HCT116 (cell line): Measurements from ENCODE around the gene DMRT3. TPM values are rescaled to one million over a fixed set of nuclear protein-coding genes. Genes with fewer than 3 reads are reported as not detected.

Experiments used
- ATAC-seq: fragments of 200-7000 bp; cut with Tn5 transposase; 2 replicates; pipeline ENCODE4 v1.9.1; 2020; ENCODE audit warnings: mild to moderate bottlenecking, moderate library complexity
- BruUV-seq: library from RNA; stranded (reverse); fragments of 400-500 nt; replicated peaks from 2 replicates; lab custom pipeline; 2021; lab: Mats Ljungman, UMichigan
- CTCF ChIA-PET: fragments of 300-600 bp; sonication (Branson Sonifier 250); formaldehyde crosslinking; loops from one replicate; lab custom pipeline; 2021; ENCODE audit warnings: antibody characterized with exemption; lab: Charles Lee
- POLR2A ChIA-PET: fragments of 300-600, 350-600 bp; sonication (Branson Sonifier 250); formaldehyde crosslinking; loops from one replicate; lab custom pipeline; 2021; ENCODE audit warnings: antibody characterized with exemption; lab: Charles Lee
- RAD21 ChIA-PET, 2 experiments: fragments of 300-600 bp; sonication (Branson Sonifier 250); formaldehyde crosslinking; loops; one replicate each; lab custom pipeline; 2023; ENCODE audit warnings: low total read pairs in 2 of 2; ENCODE audit not compliant: uncharacterized antibody in 2 of 2, unreplicated experiment in 2 of 2, low non-redundant PET in 1 of 2; lab: Charles Lee
- DNase-seq: peaks from one replicate; pipeline ENCODE4 v3.0.0-alpha.2; 2010; ENCODE audit warnings: low read depth, low spot score
- H2AFZ ChIP-seq: fragments of 200-600 bp; shearing (Covaris generic), sonication (generic); 2 replicates; pipeline ENCODE4 v1.6.1; 2017; ENCODE audit warnings: low read depth, mixed run types, mixed read lengths, antibody characterized with exemption, low read length; ENCODE audit not compliant: poor library complexity, severe bottlenecking
- H3K27ac ChIP-seq: 2 replicates; pipeline ENCODE4 v1.5.1; 2012; ENCODE audit warnings: low read depth, low read length
- H3K27me3 ChIP-seq: fragments of 200-600 bp; sonication (generic); 2 replicates; pipeline ENCODE4 v1.6.1; 2016; ENCODE audit warnings: mixed run types, low read length, mixed read lengths; ENCODE audit not compliant: insufficient read depth
- H3K36me3 ChIP-seq, 2 experiments: fragments of 200-500 bp in 1 of 2; fragments of 200-600 bp in 1 of 2; sonication (Bioruptor generic) in 1 of 2; sonication (generic) in 1 of 2; 2 replicates each; pipeline versions ENCODE4 v1.5.1 to v1.6.1; 2014 to 2016; ENCODE audit warnings: low read length in 2 of 2, inconsistent platforms in 1 of 2, mixed read lengths in 1 of 2, mixed run types in 1 of 2; ENCODE audit not compliant: insufficient read depth in 2 of 2, control insufficient read depth in 1 of 2
- H3K4me1 ChIP-seq, 2 experiments: fragments of 200-600 bp in 1 of 2; sonication (generic) in 1 of 2; 2 replicates each; pipeline versions ENCODE4 v1.5.1 to v1.6.1; 2012 to 2017; ENCODE audit warnings: low read length in 2 of 2, inconsistent platforms in 1 of 2, mild to moderate bottlenecking in 1 of 2, mixed read lengths in 1 of 2, mixed run types in 1 of 2, moderate library complexity in 1 of 2; ENCODE audit not compliant: insufficient read depth in 2 of 2, control insufficient read depth in 1 of 2
- H3K4me2 ChIP-seq: fragments of 200-600 bp; sonication (generic); 2 replicates; pipeline ENCODE4 v1.6.1; 2017; ENCODE audit warnings: mixed run types, low read length, mixed read lengths
- H3K4me3 ChIP-seq, 2 experiments: fragments of 200-600 bp in 1 of 2; sonication (generic) in 1 of 2; replicated peaks in 1 of 2; 2 replicates each; pipeline ENCODE4 v1.5.1; 2011 to 2016; ENCODE audit warnings: low read length in 2 of 2, control low read depth in 1 of 2, low read depth in 1 of 2, mild to moderate bottlenecking in 1 of 2, mixed read lengths in 1 of 2, mixed run types in 1 of 2
- H3K79me2 ChIP-seq: fragments of 200-600 bp; sonication (generic); 2 replicates; pipeline ENCODE4 v1.6.1; 2017; ENCODE audit warnings: mild to moderate bottlenecking, mixed run types, low read length, moderate library complexity, mixed read lengths; ENCODE audit not compliant: insufficient read depth
- H3K9ac ChIP-seq: fragments of 200-600 bp; sonication (generic); 2 replicates; pipeline ENCODE4 v1.6.1; 2016; ENCODE audit warnings: low read length, mixed read lengths
- H3K9me2 ChIP-seq: fragments of 200-600 bp; sonication (generic), shearing (Covaris generic); 2 replicates; pipeline ENCODE4 v1.6.1; 2017; ENCODE audit warnings: mixed run types, mild to moderate bottlenecking, moderate library complexity; ENCODE audit not compliant: insufficient read depth
- H3K9me3 ChIP-seq, 2 experiments: fragments of 200-500 bp in 1 of 2; fragments of 200-600 bp in 1 of 2; sonication (Bioruptor generic) in 1 of 2; sonication (generic) in 1 of 2; 2 replicates each; pipeline ENCODE4 v1.6.1; 2014 to 2017; ENCODE audit warnings: low read length in 2 of 2, mixed read lengths in 2 of 2, inconsistent platforms in 1 of 2, low read depth in 1 of 2, mild to moderate bottlenecking in 1 of 2, mixed run types in 1 of 2, moderate library complexity in 1 of 2; ENCODE audit not compliant: control insufficient read depth in 1 of 2, insufficient read depth in 1 of 2
- H4K20me1 ChIP-seq: fragments of 200-600 bp; sonication (generic), shearing (Covaris generic); 2 replicates; pipeline ENCODE4 v1.6.1; 2017; ENCODE audit warnings: mixed run types, mild to moderate bottlenecking, moderate library complexity; ENCODE audit not compliant: insufficient read depth
- MAX ChIP-seq: IDR thresholded peaks from 2 replicates; pipeline ENCODE4 v1.6.1; 2012
- TCF7L2 ChIP-seq: IDR thresholded peaks from 2 replicates; pipeline ENCODE4 v1.7.0; 2011; ENCODE audit warnings: borderline replicate concordance, inconsistent platforms; ENCODE audit not compliant: insufficient read depth, insufficient read length; ENCODE audit errors: extremely low read depth
- ZFX ChIP-seq: fragments of 450-650 bp; IDR thresholded peaks from 2 replicates; pipeline ENCODE4 v1.6.1; 2017
- intact Hi-C: fragments of 100-400 bp; cut with micrococcal nuclease; formaldehyde crosslinking; loops from 2 replicates; pipeline ENCODE4 v1.10.0; 2022
- total RNA-seq: library from RNA; stranded (reverse); gene quantifications from one replicate; pipeline ENCODE4 v1.2.1, GENCODE V29; 2021; ENCODE audit not compliant: unreplicated experiment

Gene DMRT3
- total RNA-seq, 1 experiment from 2014 or later: not detected

- ChIA-PET RAD21 (no interaction called here), CTCF (no interaction called here), POLR2A (no interaction called here)
- no peak for TF ChIP-seq MAX
- BruUV-seq: no TSS peak
- Histone ChIP-seq H3K27ac (no peak overlapping the region), H3K79me2 (no peaks in the 10 kb centered on the region), H3K9me2 (no peaks in the 10 kb centered on the region), H3K4me3 (no peak overlapping the region), H3K4me2 (no peak overlapping the region), H4K20me1 (no peaks in the 10 kb centered on the region), H2AFZ (no peak overlapping the region), H3K36me3 (no peaks in the 10 kb centered on the region), H3K4me1 (no peaks in the 10 kb centered on the region), H3K9me3 (no peaks in the 10 kb centered on the region), H3K27me3 (peaks cover 16% of the 10 kb centered on the region), H3K9ac (no peak overlapping the region)
- intact Hi-C loops: no loop called here
- DNase-seq (no peak), ATAC-seq (no peak)
These were observed 8.4 kb upstream of the DMRT3 start for GRCh38 chr9:967903-968641.

GRCh38 chr9:969310-970150, 6.9 kb upstream of the DMRT3 start:
- H3K27me3 ChIP-seq: peaks cover 13% of the 10 kb centered on the region
- H2AFZ ChIP-seq: no peak overlapping the region
- no peaks in the 10 kb centered on the region for H3K9me3 ChIP-seq
- H4K20me1 ChIP-seq: no peaks in the 10 kb centered on the region
- RAD21 ChIA-PET: no interaction called here
- no peaks in the 10 kb centered on the region for H3K4me1 ChIP-seq
- no peaks in the 10 kb centered on the region for H3K36me3 ChIP-seq
- intact Hi-C loops: no loop called here
- no peak overlapping the region for H3K27ac ChIP-seq
- ATAC-seq: no peak
- H3K4me2 ChIP-seq: no peak overlapping the region
- CTCF ChIA-PET: no interaction called here
- no peak overlapping the region for H3K9ac ChIP-seq
- no TSS peak for BruUV-seq
- POLR2A ChIA-PET: no interaction called here
- DNase-seq: no peak
- no peak overlapping the region for H3K4me3 ChIP-seq
- TF ChIP-seq TCF7L2 (no peak), ZFX (no peak)
- H3K9me2 ChIP-seq: no peaks in the 10 kb centered on the region
- H3K79me2 ChIP-seq: no peaks in the 10 kb centered on the region
